NCI-H2081 (cell line): ENCODE results near the gene JAM2.
"Not testable (repeated sequence)": the region's sequence is repeated elsewhere in the genome, so short reads cannot be mapped to it uniquely, and the experiment has no call there.

Experiments used
- DNase-seq, 2 experiments: peaks; one replicate each; lab custom pipeline; 2025; lab: John Stamatoyannopoulos, UW

JAM2 gene

GRCh38 chr21:25646474-25646873 is 7.4 kb downstream of the JAM2 start:
- DNase-seq, result no peak

GRCh38 chr21:25647647-25648046 is 8.6 kb downstream of the JAM2 start:
- no peak for DNase-seq

GRCh38 chr21:25649146-25649545 is 10.1 kb downstream of the JAM2 start:
- no peak for DNase-seq

DNA sequence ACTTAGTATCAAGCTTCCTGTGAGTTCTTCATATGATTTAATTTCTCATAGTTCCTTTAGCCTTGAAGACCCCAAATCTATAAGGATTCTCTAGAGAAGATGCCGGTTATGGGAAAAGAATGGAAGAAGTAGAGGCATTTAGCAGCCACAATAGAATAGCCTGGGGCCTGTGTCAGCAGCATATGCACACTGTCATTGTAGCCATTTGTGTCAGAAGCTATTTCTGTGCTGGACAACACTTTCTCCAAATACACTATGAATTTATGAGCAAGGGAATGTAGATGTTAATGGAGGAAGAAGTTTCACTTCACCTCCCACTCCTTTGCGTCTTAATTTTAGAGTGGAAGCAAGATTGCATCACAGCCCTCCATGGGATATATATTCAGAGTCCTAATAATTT is 17.4 kb downstream of the JAM2 start:
- no peak for DNase-seq

- no peak for DNase-seq
These were observed 18.1 kb downstream of the JAM2 start for GRCh38 chr21:25657140-25657539.

DNA sequence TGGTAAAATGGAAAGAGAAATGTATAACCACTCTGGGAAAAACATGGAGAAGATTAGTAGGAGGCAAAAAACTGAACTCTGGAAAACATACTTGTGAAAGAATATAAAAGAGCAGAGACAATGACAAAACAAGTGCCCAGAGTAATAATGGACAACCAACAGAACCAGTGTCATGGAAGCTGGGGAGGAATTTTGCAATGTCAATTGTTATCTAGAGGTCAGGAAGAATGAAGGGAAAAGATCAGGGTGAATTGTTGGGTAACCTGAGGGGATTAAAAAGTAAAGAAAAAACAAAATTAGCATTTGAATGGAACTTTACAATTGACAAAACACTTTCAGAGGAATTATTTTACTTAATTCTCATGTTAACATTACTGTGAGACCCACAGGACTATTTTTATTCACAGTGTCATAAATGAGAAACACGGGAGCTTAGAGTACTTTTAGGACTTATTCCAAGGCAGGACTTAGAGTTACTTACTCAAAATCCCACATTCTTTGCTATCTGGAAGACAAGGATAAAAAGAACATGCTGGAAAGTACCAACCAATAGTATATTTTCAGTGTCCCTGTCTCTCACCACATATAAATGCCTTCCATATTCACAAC is 19.5 kb downstream of the JAM2 start:
- no peak for DNase-seq

GRCh38 chr21:25660233-25660632 is 21.2 kb downstream of the JAM2 start:
- DNase-seq, result peak in 1 of 2 experiments; percentile 0

- no peak for DNase-seq
These were observed 25.5 kb downstream of the JAM2 start for GRCh38 chr21:25664491-25664931.

GRCh38 chr21:25670726-25671125 is 31.7 kb downstream of the JAM2 start:
- no peak for DNase-seq

DNA sequence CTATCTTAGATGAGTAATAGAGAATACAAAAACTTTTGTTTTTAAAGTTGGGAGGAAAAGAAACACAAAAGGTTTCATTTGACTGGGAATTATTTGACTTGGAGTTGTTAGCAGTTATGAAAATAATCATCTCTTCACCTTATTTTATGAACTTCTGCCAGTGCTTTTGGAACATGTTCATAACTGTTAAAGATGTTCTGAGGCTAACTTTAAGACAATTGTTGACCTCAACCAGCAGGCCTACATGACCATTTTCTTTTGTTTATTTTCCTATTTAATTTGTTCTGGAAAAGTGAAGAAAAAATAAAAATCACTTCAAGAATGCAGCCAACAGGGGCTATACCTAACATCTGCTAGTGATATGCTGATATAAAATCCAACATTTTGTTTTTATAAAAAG is 37.4 kb downstream of the JAM2 start:
- DNase-seq, result no peak

DNA sequence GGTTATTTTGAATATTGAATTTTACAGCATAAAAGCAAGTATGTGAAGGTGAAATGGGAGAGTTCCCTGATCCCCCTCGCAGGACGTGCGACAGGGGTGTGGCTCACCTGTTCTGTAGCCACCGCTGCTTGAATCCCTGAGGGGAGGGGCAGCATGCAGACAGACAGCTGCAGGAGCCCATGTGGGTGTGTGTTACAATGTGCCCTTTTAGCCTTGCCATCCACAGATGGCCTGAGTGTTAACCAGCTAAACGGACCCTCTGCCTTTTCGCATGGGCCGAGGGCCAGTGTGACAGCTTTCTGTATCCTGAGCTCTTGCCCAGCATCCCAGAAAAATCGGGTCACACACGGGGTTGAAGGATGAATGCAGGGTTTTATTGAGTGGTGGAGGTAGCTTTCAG is 43.3 kb downstream of the JAM2 start:
- DNase-seq, result no peak

DNA sequence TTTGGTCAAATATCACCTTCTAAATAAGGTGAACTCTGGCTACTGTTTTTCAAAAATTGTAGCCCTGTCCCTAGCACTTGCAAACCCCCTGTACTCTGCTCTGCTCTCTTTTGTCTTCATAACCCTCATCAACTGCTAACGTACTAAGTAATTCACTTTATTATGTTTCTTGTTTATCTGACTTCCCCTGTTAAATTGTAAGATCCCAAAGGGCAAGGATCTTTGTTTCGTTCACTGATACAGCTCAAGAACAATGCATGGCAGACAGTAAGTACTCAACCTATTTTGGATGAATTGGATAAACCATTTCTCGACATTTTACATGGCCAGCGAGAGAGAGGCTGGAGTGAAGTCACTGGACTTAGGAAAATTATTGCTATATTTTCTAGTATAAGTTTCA is 48.7 kb downstream of the JAM2 start:
- DNase-seq, result no peak

DNA sequence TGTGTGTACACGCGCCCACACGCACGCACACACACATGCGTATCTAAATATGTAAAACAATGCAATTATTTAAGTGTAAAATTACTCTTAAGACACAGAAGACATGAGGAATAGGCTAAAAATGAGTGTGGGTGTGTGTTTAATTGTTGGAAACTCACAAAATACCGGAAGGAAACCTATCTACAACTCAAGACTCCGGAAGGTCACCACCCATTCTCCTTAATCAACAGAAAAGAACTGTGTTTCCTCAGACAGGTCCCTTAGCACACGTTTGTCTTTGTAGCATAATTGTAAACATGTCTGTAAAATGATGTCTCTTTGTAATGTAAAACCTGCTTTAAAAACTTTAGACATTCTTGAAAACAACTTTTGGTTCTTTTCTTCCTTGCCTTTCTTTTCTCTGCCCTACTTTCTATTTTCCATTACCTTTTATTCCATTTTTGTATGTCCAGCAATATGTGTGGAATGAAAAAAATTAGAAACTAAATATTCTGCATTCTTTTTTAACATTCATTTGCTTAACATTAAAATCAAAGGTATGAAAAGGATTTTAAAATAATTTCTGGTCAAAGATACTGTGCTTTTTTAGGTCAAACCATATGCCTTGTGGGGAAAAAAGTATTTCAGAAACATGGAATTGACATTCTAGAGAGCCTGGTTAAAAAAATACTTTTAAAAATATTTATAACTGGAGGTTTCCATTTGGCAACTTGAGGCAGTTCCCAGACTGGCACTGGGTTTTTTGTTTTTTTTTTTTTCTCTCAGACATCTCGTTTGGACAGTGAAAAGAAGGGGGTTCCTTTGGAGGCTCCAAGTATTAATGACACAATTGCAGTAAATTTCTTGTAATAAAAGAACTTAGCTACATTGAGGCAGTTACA is 49.5 kb downstream of the JAM2 start:
- DNase-seq, result no peak

GRCh38 chr21:25689226-25689625 is 50.2 kb downstream of the JAM2 start:
- DNase-seq, result no peak

DNA sequence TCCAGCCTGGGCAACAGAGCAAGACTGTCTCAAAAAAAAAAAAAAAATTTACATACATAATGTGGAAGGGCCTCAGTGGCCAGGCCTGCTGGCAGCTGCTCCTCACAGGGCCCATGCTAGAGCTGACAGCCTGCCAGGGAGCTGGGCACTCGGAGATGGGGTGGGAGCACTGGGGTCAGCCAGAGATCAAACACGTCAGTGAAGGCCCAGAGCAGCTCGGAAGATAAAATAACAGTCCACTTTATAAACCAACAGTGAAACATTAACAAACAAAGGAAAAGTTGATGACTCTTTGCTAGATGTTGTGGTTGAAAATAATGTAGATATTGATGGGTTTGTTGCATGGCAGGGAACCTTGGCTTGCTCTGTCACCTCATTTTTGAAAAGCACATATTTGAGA is 52.9 kb downstream of the JAM2 start:
- no peak for DNase-seq

DNA sequence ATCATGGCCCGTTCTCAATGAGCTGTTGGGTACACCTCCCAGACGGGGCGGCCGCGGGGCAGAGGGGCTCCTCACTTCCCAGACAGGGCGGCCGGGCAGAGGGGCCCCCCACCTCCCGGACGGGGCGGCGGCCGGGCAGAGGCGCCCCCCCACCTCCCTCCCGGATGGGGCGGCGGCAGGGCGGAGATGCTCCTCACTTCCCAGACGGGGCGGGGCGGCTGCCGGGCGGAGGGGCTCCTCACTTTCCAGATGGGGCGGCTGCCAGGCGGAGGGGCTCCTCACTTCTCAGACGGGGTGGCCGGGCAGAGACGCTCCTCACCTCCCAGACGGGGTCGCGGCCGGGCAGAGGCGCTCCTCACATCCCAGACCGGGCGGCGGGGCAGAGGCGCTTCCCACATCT is 56.4 kb downstream of the JAM2 start:
- DNase-seq, result not testable (repeated sequence)

DNA sequence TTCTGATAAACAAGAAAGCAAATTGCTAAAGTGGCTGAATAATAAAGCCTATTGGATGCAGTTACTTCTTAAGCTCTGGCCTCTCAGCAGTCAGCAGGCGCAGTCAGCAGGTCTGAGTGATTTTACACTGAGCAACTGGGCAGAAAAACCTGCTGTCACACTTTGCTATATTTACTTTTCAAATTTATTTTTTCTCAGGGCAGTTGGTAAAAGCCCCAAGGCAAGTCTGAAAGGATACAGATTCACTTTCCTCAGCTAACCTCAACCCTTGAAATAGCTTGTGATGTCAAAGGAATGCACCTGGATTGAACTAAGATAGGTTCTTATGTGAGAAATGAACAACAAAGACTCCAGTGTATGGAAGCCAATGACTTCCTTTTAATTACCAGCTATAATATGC is 61.7 kb downstream of the JAM2 start:
- no peak for DNase-seq

DNA sequence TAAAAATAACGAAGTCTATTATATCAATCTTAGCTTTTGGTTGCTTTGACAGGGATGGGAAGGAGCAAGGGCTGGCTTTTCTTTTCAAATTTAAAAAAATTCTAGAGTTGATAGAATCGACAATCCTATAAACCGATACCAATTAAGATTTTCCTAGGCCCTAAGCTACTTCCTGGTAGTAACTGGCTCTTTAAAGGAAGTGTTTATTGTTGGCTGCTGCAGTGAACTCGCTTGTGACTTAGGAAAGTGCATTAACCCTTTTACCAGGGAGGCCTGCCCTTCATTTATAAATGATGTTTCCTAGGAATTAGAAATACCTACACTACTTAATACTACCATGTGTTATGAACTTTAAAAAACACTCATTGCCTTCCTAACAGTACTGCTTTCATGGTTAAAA is 62.5 kb downstream of the JAM2 start:
- no peak for DNase-seq

GRCh38 chr21:25708467-25709065 is 69.5 kb downstream of the JAM2 start:
- peak; percentile 0 to 23 for DNase-seq

GRCh38 chr21:25709684-25710265 is 70.7 kb downstream of the JAM2 start:
- DNase-seq, result no peak

GRCh38 chr21:25710550-25710949 is 71.5 kb downstream of the JAM2 start:
- no peak for DNase-seq

DNA sequence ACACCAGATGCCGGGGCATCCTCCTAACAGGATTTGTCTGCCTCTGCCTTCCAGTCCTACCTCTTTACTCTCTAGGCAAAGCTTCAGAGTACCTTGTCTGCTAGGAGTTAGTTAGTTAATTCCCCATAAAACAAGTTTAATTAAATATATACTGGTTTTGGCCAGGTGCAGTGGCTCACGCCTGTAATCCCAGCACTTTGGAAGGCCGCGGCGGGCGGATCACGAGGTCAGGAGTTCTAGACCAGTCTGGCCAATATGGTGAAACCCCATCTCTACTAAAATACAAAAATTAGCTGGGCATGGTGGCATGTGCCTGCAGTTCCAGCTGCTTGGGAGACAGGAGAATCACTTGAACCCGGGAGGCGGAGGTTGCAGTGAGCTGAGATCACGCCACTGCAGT is 75.0 kb downstream of the JAM2 start:
- not testable (repeated sequence) for DNase-seq
